Heart left ventricle (tissue), 16 donors: ENCODE data around the gene TRMT1. TPM values are rescaled to one million over a fixed set of nuclear protein-coding genes. Genes with fewer than 3 reads are reported as not detected.

Experiments
- ATAC-seq, 4 donors: fragments of 200-7000 bp; cut with Tn5 transposase; one replicate each; pipeline ENCODE4 v1.9.1; 2020 to 2022; ENCODE audit warnings: moderate library complexity in 4 of 4, mild to moderate bottlenecking in 3 of 4, moderate number of reproducible peaks in 1 of 4
- DNase-seq, 5 donors: peaks; one replicate each; pipeline ENCODE4 v3.0.0-alpha.2; 2020
- H3K27ac ChIP-seq, 12 donors: fragments of 200-600 bp; sonication (generic) in 4 of 12; one replicate each; pipeline versions ENCODE4 v1.5.0 to v1.8.0; 2016 to 2022; ENCODE audit warnings: mild to moderate bottlenecking in 2 of 12
- H3K27me3 ChIP-seq, 9 donors: fragments of 200-600 bp; sonication (generic) in 2 of 9; one replicate each; pipeline versions ENCODE4 v1.5.1 to v1.8.0; 2016 to 2022; ENCODE audit warnings: mild to moderate bottlenecking in 3 of 9
- H3K36me3 ChIP-seq, 9 donors: fragments of 200-600 bp; sonication (generic) in 2 of 9; one replicate each; pipeline versions ENCODE4 v1.5.0 to v1.8.0; 2018 to 2022; ENCODE audit warnings: mild to moderate bottlenecking in 2 of 9
- H3K4me1 ChIP-seq, 12 donors: fragments of 200-600 bp; sonication (generic) in 4 of 12; one replicate each; pipeline versions ENCODE4 v1.5.0 to v1.8.0; 2016 to 2022; ENCODE audit warnings: mild to moderate bottlenecking in 3 of 12
- H3K4me3 ChIP-seq, 12 donors: fragments of 200-600 bp; sonication (generic) in 4 of 12; one replicate each; pipeline versions ENCODE4 v1.5.0 to v1.8.0; 2017 to 2022; ENCODE audit warnings: mild to moderate bottlenecking in 9 of 12, moderate library complexity in 4 of 12
- H3K9me3 ChIP-seq, 12 donors: fragments of 200-600 bp; sonication (generic) in 4 of 12; one replicate each; pipeline versions ENCODE4 v1.5.0 to v1.8.0; 2016 to 2022; ENCODE audit warnings: mild to moderate bottlenecking in 1 of 12
- CTCF ChIP-seq, 12 donors: fragments of 200-600 bp; sonication (generic) in 4 of 12; IDR thresholded peaks; one replicate each; pipeline versions ENCODE4 v1.5.0 to v1.8.0; 2018 to 2022; ENCODE audit warnings: antibody characterized with exemption in 12 of 12, mild to moderate bottlenecking in 5 of 12
- POLR2A ChIP-seq, 2 donors: fragments of 450-650 bp; IDR thresholded peaks; one replicate each; pipeline ENCODE4 v1.6.1; 2017; ENCODE audit warnings: antibody characterized with exemption in 2 of 2, mild to moderate bottlenecking in 2 of 2, moderate library complexity in 2 of 2
- WGBS, 4 donors: extraction: QIAGEN DNeasy Blood & Tissue Kit in 2 of 4; methylation state at CpG; one replicate each; pipeline versions ENCODE4 v1.1.5 to v1.1.7; 2013 to 2018; 5-methylcytosine and 5-hydroxymethylcytosine counted together
- intact Hi-C, 10 donors: fragments of 100-400 bp; cut with DNase I; formaldehyde crosslinking; loops; one replicate each; pipeline versions ENCODE4 v1.11.1 to v1.14.2; 2022
- polyA plus RNA-seq, 2 donors: library from polyadenylated mRNA; stranded (reverse); fragments of 200-250 nt; gene quantifications; one replicate each; pipeline ENCODE4 v1.2.3, GENCODE V29; 2013
- total RNA-seq, 9 donors: library from RNA; depleted of rRNA in 2 of 9; stranded (reverse); fragments of >200 nt in 2 of 9; fragmentation: NEBNext Ultra II Directional in 3 of 9; extraction: Animal tissue kit (Norgen Biotek cat#: 25700) in 3 of 9; gene quantifications; one replicate each; pipeline versions ENCODE4 v1.1.0 to v1.2.4, GENCODE V29; 2016 to 2023
- donor health status: ischemic (EF 13 %, LVEDD 7.1; RV severe dilation, severe dysfunction).
- donor health status: healthy with polysubstance abuse.
- donor health status: DM: no; HTN: yes; CAD: no.
- donor health status: DM: no; HTN: no; CAD: no.
- donor health status: ischemic (EF 25% LVEDD 6.9; RV normal size, moderate dysfunction).
- donor health status: ischemic (EF 25% LVEDD 5.7; RV mildly dilated, moderate dysfunction).
- donor health status: healthy.
- donor health status: DM: yes; HTN: yes; CAD: no.
- donor health status: ischemic (EF 35%, LVEDD 5.7; RV mildly dilated, moderate dysfunction).
- donor health status: nonischemic (EF 11% LVEDD 7.7; RV severe dilation, severe dysfunction).
- donor health status: DM: yes; HTN: yes; CAD: no.
- donor health status: PGD.
- donor health status: ischemic (EF 29% LVEDD 5.4; RV normal size, mild dysfunction).
- donor health status: nonischemic (EF 23%, LVEDD 6.1; RV moderate dilation, normal function).

TRMT1 gene
- total and polyA plus RNA-seq, 11 donors: 15.1 to 32.4 (median 19.1) TPM

GRCh38 chr19:13119627-13120026, 3.1 kb upstream of the TRMT1 start:
- peaks cover 5 to 53% (median 35%) of the 10 kb centered on the region in 12 donors for H3K4me1 ChIP-seq
- H3K9me3 ChIP-seq: no peaks in the 10 kb centered on the region
- peak overlapping the region in 3 of 12 donors; percentile 55 to 76 (median 67) for H3K27ac ChIP-seq
- H3K36me3 ChIP-seq: peaks cover 0 to 14% (median 0%) of the 10 kb centered on the region in 9 donors
- no peak for ATAC-seq
- intact Hi-C loops: loop anchor here in 4 of 10 donors (2.0 to 10.0 kb wide), 3 partner anchors 31 to 145 kb away; partner anchors contain the start of genes IER2 (in 3 of the 4) and STX10 (in 3 of the 4)
- H3K27me3 ChIP-seq: no peaks in the 10 kb centered on the region
- WGBS, 4 donors: 64 to 78% (median 75%) methylated on average over 4 to 8 of the region's 8 CpGs
- DNase-seq: no peak
- H3K4me3 ChIP-seq: peak overlapping the region in 6 of 12 donors; percentile 87 to 100 (median 96)
- TF ChIP-seq CTCF (IDR thresholded peaks at IDR 0.05) (no peak), POLR2A (IDR thresholded peaks at IDR 0.05) (no peak)

- Histone ChIP-seq H3K4me3 (peak overlapping the region; percentile 70 to 100 (median 94)), H3K36me3 (peaks cover 0 to 24% (median 7%) of the 10 kb centered on the region in 9 donors), H3K27ac (peak overlapping the region in 9 of 12 donors; percentile 49 to 83 (median 73)), H3K4me1 (peaks cover 5 to 53% (median 35%) of the 10 kb centered on the region in 12 donors), H3K9me3 (no peaks in the 10 kb centered on the region), H3K27me3 (no peaks in the 10 kb centered on the region)
- TF ChIP-seq CTCF (IDR thresholded peaks at IDR 0.05): no peak
- no peak for TF ChIP-seq POLR2A (IDR thresholded peaks at IDR 0.05)
- WGBS, 4 donors: 1% methylated on average over 20 to 57 of the region's 57 CpGs
- intact Hi-C loops: loop anchor here in 4 of 10 donors (2.0 to 10.0 kb wide), 3 partner anchors 32 to 146 kb away; partner anchors contain the start of genes IER2 (in 3 of the 4) and STX10 (in 3 of the 4)
- ATAC-seq (peak in 2 of 4 donors; percentile 4 to 9), DNase-seq (peak; percentile 38 to 68 (median 55))
Observed at GRCh38 chr19:13118424-13119193, 2.1 kb upstream of the TRMT1 start.

GRCh38 chr19:13117772-13118423, 1.4 kb upstream of the TRMT1 start, which contains the start of gene NACC1:
Gene NACC1, plus strand, starts transcription at chr19:13118264. Its CDS starts 16,944 bp downstream, at chr19:13135208.
- WGBS, 4 donors: 3 to 6% (median 3%) methylated on average over 47 to 65 of the region's 65 CpGs
- ATAC-seq (peak; percentile 84 to 95 (median 94)), DNase-seq (peak; percentile 91 to 95 (median 93))
- Histone ChIP-seq H3K4me1 (peaks cover 5 to 53% (median 35%) of the 10 kb centered on the region in 12 donors), H3K4me3 (peak within 1 kb of the TSS; percentile 84 to 100 (median 97)), H3K27ac (peak within 1 kb of the TSS; percentile 10 to 88 (median 76)), H3K36me3 (peaks cover 0 to 31% (median 13%) of the 10 kb centered on the region in 9 donors), H3K27me3 (no peaks in the 10 kb centered on the region), H3K9me3 (no peaks in the 10 kb centered on the region)
- intact Hi-C loops: loop anchor here in 5 of 10 donors (2.0 to 10.0 kb wide), 3 partner anchors 33 to 147 kb away; partner anchors contain the start of genes IER2 (in 5 of the 5) and STX10 (in 5 of the 5)
- TF ChIP-seq CTCF (IDR thresholded peaks at IDR 0.05) (no peak), POLR2A (IDR thresholded peaks at IDR 0.05) (no peak)
